Mesenchymal stem cell (in vitro differentiated cells and primary cell): ENCODE data around the gene NGFR.

Experiments used
- DNase-seq: peaks from one replicate; pipeline ENCODE4 v3.0.0-alpha.2; 2013
- H2AFZ ChIP-seq: one replicate; pipeline ENCODE4 v1.6.1; 2013; ENCODE audit warnings: low read depth, mild to moderate bottlenecking, control low read depth, inconsistent platforms, low read length, moderate library complexity
- H2AK5ac ChIP-seq: 2 replicates; pipeline ENCODE4 v1.6.1; 2013; ENCODE audit warnings: low read length, moderate library complexity, mild to moderate bottlenecking, inconsistent platforms; ENCODE audit not compliant: severe bottlenecking
- H2BK120ac ChIP-seq: one replicate; pipeline ENCODE4 v1.6.1; 2013; ENCODE audit warnings: low read depth, mild to moderate bottlenecking, inconsistent platforms, low read length, moderate library complexity
- H2BK12ac ChIP-seq, 2 experiments: one replicate each; pipeline ENCODE4 v1.6.1; 2013; ENCODE audit warnings: inconsistent platforms in 2 of 2, low read length in 2 of 2, mild to moderate bottlenecking in 2 of 2, moderate library complexity in 2 of 2, control low read depth in 1 of 2
- H2BK15ac ChIP-seq: one replicate; pipeline ENCODE4 v1.6.1; 2013; ENCODE audit warnings: mild to moderate bottlenecking, low read depth, inconsistent platforms; ENCODE audit not compliant: poor library complexity, severe bottlenecking
- H2BK5ac ChIP-seq: 2 replicates; pipeline ENCODE4 v1.6.1; 2013; ENCODE audit warnings: low read depth, mild to moderate bottlenecking, low read length, control low read depth, inconsistent platforms; ENCODE audit not compliant: poor library complexity, severe bottlenecking
- H3K14ac ChIP-seq, 2 experiments: one replicate each; pipeline ENCODE4 v1.6.1; 2013; ENCODE audit warnings: inconsistent platforms in 2 of 2, low read length in 2 of 2, control low read depth in 1 of 2, mild to moderate bottlenecking in 1 of 2, moderate library complexity in 1 of 2
- H3K18ac ChIP-seq, 2 experiments: one replicate each; pipeline ENCODE4 v1.6.1; 2013; ENCODE audit warnings: inconsistent platforms in 2 of 2, low read length in 2 of 2, control low read depth in 1 of 2, low read depth in 1 of 2, mild to moderate bottlenecking in 1 of 2
- H3K23ac ChIP-seq, 2 experiments: one replicate each; pipeline ENCODE4 v1.6.1; 2013; ENCODE audit warnings: inconsistent platforms in 2 of 2, low read length in 2 of 2, mild to moderate bottlenecking in 2 of 2, moderate library complexity in 2 of 2, control low read depth in 1 of 2
- H3K27ac ChIP-seq: 2 replicates; pipeline ENCODE4 v1.5.1; 2013; ENCODE audit warnings: mild to moderate bottlenecking, moderate library complexity, low read length, control low read depth, inconsistent platforms; ENCODE audit not compliant: poor library complexity, severe bottlenecking
- H3K27me3 ChIP-seq, 2 experiments: 2 replicates each; pipeline versions ENCODE4 v1.6.1 to v1.7.0; 2013; ENCODE audit warnings: low read length in 2 of 2, mild to moderate bottlenecking in 2 of 2, moderate library complexity in 2 of 2, control low read depth in 1 of 2, inconsistent platforms in 1 of 2; ENCODE audit not compliant: control insufficient read depth in 1 of 2, insufficient read depth in 1 of 2
- H3K36me3 ChIP-seq, 2 experiments: 2 replicates each; pipeline versions ENCODE4 v1.6.1 to v1.7.0; 2013; ENCODE audit warnings: low read length in 2 of 2, control low read depth in 1 of 2, inconsistent platforms in 1 of 2, low read depth in 1 of 2, mild to moderate bottlenecking in 1 of 2; ENCODE audit not compliant: insufficient read depth in 2 of 2, control insufficient read depth in 1 of 2
- H3K4ac ChIP-seq, 2 experiments: one replicate each; pipeline ENCODE4 v1.6.1; 2013; ENCODE audit warnings: inconsistent platforms in 2 of 2, low read length in 2 of 2, mild to moderate bottlenecking in 2 of 2, moderate library complexity in 2 of 2, control low read depth in 1 of 2, low read depth in 1 of 2
- H3K4me1 ChIP-seq: 2 replicates; pipeline ENCODE4 v1.6.1; 2013; ENCODE audit warnings: low read depth, low read length, control low read depth; ENCODE audit not compliant: control insufficient read depth, insufficient read depth
- H3K4me2 ChIP-seq: 2 replicates; pipeline ENCODE4 v1.6.1; 2013; ENCODE audit warnings: low read length, mild to moderate bottlenecking, inconsistent platforms; ENCODE audit not compliant: poor library complexity, severe bottlenecking
- H3K4me3 ChIP-seq, 2 experiments: 2 replicates each; pipeline versions ENCODE4 v1.5.1 to v1.7.0; 2013; ENCODE audit warnings: low read length in 2 of 2, mild to moderate bottlenecking in 2 of 2, control low read depth in 1 of 2, low read depth in 1 of 2; ENCODE audit not compliant: insufficient read depth in 1 of 2
- H3K79me1 ChIP-seq: replicated peaks from 2 replicates; pipeline ENCODE4 v1.6.1; 2013; ENCODE audit warnings: mild to moderate bottlenecking, control low read depth, low read length, inconsistent platforms; ENCODE audit not compliant: poor library complexity, severe bottlenecking
- H3K9ac ChIP-seq: 2 replicates; pipeline ENCODE4 v1.7.0; 2013; ENCODE audit warnings: mild to moderate bottlenecking, low read length, moderate library complexity
- H3K9me3 ChIP-seq: 2 replicates; pipeline ENCODE4 v1.7.0; 2013; ENCODE audit warnings: mild to moderate bottlenecking, low read length; ENCODE audit not compliant: control insufficient read depth
- H4K8ac ChIP-seq: one replicate; pipeline ENCODE4 v1.6.1; 2013; ENCODE audit warnings: inconsistent platforms, mild to moderate bottlenecking, low read length, moderate library complexity
- H4K91ac ChIP-seq: one replicate; pipeline ENCODE4 v1.6.1; 2013; ENCODE audit warnings: mild to moderate bottlenecking, low read length, inconsistent platforms
- WGBS: methylation state at CpG from one replicate; pipeline ENCODE4 v1.1.7; 2013; ENCODE audit warnings: mixed read lengths; 5-methylcytosine and 5-hydroxymethylcytosine counted together

NGFR gene

DNA sequence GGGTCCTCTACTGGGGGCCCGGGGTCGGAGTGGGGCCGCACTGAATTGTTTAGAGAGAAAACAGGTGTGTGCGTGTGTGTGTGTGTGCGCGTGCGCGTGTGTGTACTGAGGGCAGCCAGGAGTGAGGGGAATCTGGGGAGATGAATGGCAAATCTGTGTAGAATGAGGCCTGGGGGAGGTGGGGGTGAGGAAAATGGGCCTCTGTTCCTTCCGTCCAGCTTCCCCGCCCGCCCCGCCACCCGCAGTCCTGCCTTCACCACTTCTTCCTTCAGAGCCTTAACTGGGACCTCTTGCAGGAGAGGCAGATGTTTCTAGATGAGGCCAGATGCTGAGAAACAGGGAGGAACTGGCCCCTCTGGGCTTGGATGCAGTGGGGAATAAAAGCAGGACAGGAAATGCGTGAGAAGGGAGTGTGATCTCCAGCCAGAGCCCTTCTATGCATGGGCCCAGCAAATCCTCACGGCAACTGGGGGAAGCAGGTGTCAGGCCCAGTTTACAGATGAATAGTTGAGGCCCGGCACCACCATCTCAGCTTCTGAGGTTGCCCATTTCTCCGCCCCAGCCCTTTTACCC lies 29.7 kb upstream of the NGFR start:
- Histone ChIP-seq H2BK12ac (no peak overlapping the region), H3K4me2 (no peak overlapping the region), H3K27ac (no peak overlapping the region), H4K8ac (no peak overlapping the region), H2AFZ (no peak overlapping the region), H3K4me1 (peaks cover 7% of the 10 kb centered on the region), H3K79me1 (no peaks in the 10 kb centered on the region), H3K4me3 (no peak overlapping the region), H3K14ac (no peak overlapping the region), H3K9ac (no peak overlapping the region), H3K9me3 (peaks cover 13% of the 10 kb centered on the region), H3K18ac (no peak overlapping the region), H4K91ac (no peak overlapping the region), H3K36me3 (peaks cover 0 to 2% of the 10 kb centered on the region in 2 experiments), H2BK15ac (no peak overlapping the region), H3K23ac (no peak overlapping the region), H2BK120ac (no peak overlapping the region), H2BK5ac (no peak overlapping the region), H3K27me3 (peaks cover 82 to 90% of the 10 kb centered on the region in 2 experiments), H3K4ac (no peak overlapping the region), H2AK5ac (no peak overlapping the region)
- 83% methylated on average over 12 of the region's 17 CpGs for WGBS
- DNase-seq = no peak

DNA sequence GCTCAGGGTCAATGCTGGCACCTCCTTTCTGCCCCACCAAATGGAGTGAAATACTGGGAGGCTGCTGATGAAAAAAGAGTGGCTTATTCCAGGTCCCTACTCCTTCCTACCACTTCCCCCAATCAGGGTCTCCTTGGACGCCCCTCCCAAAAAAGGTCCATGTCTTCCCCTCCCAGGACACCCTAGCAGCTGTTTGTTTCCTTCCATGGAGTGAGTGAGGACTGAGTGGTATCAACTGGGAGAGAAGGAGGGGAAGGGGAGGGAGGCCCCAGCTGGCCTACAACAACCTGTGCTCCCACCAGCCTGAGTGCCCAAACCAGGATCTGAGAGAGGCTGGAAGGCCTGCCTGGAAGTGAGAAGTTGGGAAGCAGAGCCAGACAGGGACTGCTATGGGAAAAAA lies 28.7 kb upstream of the NGFR start:
- H3K9me3 ChIP-seq = peaks cover 13% of the 10 kb centered on the region
- no peak overlapping the region for H4K91ac ChIP-seq
- no CpG with 5 or more reads among the region's 1 CpG for WGBS
- no peak overlapping the region for H2AFZ ChIP-seq
- H3K18ac ChIP-seq = no peak overlapping the region
- H3K27me3 ChIP-seq = peaks cover 75 to 90% of the 10 kb centered on the region in 2 experiments
- no peak for DNase-seq
- no peak overlapping the region for H2BK15ac ChIP-seq
- no peak overlapping the region for H3K4ac ChIP-seq
- no peak overlapping the region for H3K27ac ChIP-seq
- H2BK5ac ChIP-seq = no peak overlapping the region
- H3K4me1 ChIP-seq = peaks cover 12% of the 10 kb centered on the region
- H2AK5ac ChIP-seq = no peak overlapping the region
- H3K9ac ChIP-seq = no peak overlapping the region
- no peak overlapping the region for H3K14ac ChIP-seq
- H2BK120ac ChIP-seq = no peak overlapping the region
- no peak overlapping the region for H2BK12ac ChIP-seq
- no peaks in the 10 kb centered on the region for H3K79me1 ChIP-seq
- H3K4me3 ChIP-seq = no peak overlapping the region
- no peak overlapping the region for H3K23ac ChIP-seq
- H3K36me3 ChIP-seq = peaks cover 0 to 2% of the 10 kb centered on the region in 2 experiments
- no peak overlapping the region for H3K4me2 ChIP-seq
- no peak overlapping the region for H4K8ac ChIP-seq

DNA sequence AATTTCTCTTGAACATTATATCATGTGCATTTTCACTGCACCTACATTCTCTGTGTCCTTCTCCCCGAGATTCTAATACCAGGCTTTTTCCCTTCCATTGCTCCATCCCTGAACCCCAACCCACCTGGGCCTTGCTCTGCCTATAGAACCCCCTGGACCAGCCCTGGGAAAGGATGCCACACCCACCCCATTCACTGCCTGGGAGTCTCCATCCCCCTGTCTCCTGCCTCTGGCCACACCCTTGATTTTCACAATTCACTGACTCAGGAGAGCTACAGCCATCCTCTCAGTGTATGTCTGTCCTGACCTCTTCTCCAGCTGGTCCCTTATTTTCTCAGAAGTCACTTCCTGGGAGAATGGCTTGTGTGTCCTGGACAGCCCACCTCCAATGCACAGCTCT lies 27.9 kb upstream of the NGFR start:
- Histone ChIP-seq H3K4me1 (peaks cover 12% of the 10 kb centered on the region), H3K27ac (no peak overlapping the region), H4K91ac (no peak overlapping the region), H3K4me3 (no peak overlapping the region), H4K8ac (no peak overlapping the region), H3K27me3 (peaks cover 76 to 93% of the 10 kb centered on the region in 2 experiments), H3K4ac (no peak overlapping the region), H3K4me2 (no peak overlapping the region), H2AFZ (no peak overlapping the region), H3K14ac (peak overlapping the region in 1 of 2 experiments; percentile 75), H3K36me3 (peaks cover 0 to 2% of the 10 kb centered on the region in 2 experiments), H3K23ac (no peak overlapping the region), H2AK5ac (no peak overlapping the region), H3K18ac (no peak overlapping the region), H3K9me3 (peaks cover 13% of the 10 kb centered on the region), H2BK120ac (no peak overlapping the region), H2BK15ac (no peak overlapping the region), H3K9ac (no peak overlapping the region), H3K79me1 (no peaks in the 10 kb centered on the region), H2BK5ac (no peak overlapping the region), H2BK12ac (no peak overlapping the region)
- no peak for DNase-seq
- WGBS = 67% methylated on average over 1 of the region's 1 CpG

DNA sequence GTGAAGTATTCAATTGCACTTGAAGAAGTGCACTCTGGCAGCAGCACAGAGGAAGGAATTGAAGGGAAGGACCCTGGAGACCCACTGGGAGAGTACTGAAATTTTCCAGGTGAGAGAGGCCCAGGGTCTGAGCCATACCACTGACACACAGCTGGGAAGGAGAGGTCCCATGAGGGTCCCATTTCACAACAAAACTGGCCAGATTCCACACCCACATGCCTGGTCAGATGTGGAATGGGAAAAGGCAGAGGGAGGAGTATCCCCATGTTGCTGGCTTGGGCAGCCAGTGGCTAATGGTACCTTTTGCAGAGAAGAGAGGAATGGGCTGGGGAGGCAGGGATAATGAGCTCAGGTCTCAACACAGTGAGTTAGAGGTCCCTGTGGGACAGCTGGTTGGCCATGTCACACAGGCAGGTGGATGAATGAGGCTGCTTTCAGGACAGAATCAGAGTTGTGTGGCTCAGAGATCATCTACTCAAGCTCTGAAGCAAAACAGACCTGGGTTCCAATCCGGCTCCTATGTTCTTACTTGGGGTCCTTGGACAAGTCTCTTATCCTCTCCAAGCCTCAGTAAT lies 26.2 kb upstream of the NGFR start:
- peaks cover 75 to 95% of the 10 kb centered on the region in 2 experiments for H3K27me3 ChIP-seq
- no peak overlapping the region for H3K18ac ChIP-seq
- WGBS = 43% methylated on average over 1 of the region's 1 CpG

More for the DNA sequence above, 26.2 kb upstream of the NGFR start:
- H3K27ac ChIP-seq = no peak overlapping the region
- H3K79me1 ChIP-seq = no peaks in the 10 kb centered on the region
- no peak overlapping the region for H2BK15ac ChIP-seq
- no peak overlapping the region for H3K4me2 ChIP-seq
- DNase-seq = no peak
- no peak overlapping the region for H3K4me3 ChIP-seq
- H2BK120ac ChIP-seq = no peak overlapping the region
- H3K4ac ChIP-seq = no peak overlapping the region
- H2BK12ac ChIP-seq = no peak overlapping the region
- peaks cover 12% of the 10 kb centered on the region for H3K4me1 ChIP-seq
- peaks cover 6% of the 10 kb centered on the region for H3K9me3 ChIP-seq
- no peak overlapping the region for H4K91ac ChIP-seq
- peaks cover 0 to 2% of the 10 kb centered on the region in 2 experiments for H3K36me3 ChIP-seq
- no peak overlapping the region for H3K14ac ChIP-seq
- H2AK5ac ChIP-seq = no peak overlapping the region
- H2BK5ac ChIP-seq = no peak overlapping the region
- H4K8ac ChIP-seq = no peak overlapping the region
- H3K9ac ChIP-seq = no peak overlapping the region
- H2AFZ ChIP-seq = no peak overlapping the region
- peak overlapping the region in 1 of 2 experiments; percentile 10 for H3K23ac ChIP-seq
